A204.1 (cell line): ENCODE results near the gene MED15.
"Not testable (repeated sequence)": the region's sequence is repeated elsewhere in the genome, so short reads cannot be mapped to it uniquely, and the experiment has no call there.

ENCODE experiments used
- FAIRE-seq: peaks from 2 replicates; lab custom pipeline; 2012; peaks lifted over from hg19 to GRCh38; lab: Jason Lieb, UNC

Gene MED15

GRCh38 chr22:20585639-20586402 lies 78.4 kb downstream of the MED15 start:
- no peak for FAIRE-seq

- FAIRE-seq, result no peak
Measured at GRCh38 chr22:20586403-20586745, 79.0 kb downstream of the MED15 start.

- FAIRE-seq, result no peak
Measured at GRCh38 chr22:20587206-20587958, 80.0 kb downstream of the MED15 start.

GRCh38 chr22:20588092-20588842 lies 80.9 kb downstream of the MED15 start:
- FAIRE-seq, result no peak

GRCh38 chr22:20588843-20589581 lies 81.6 kb downstream of the MED15 start:
- FAIRE-seq, result no peak

GRCh38 chr22:20589614-20590476 lies 82.4 kb downstream of the MED15 start:
- no peak for FAIRE-seq

GRCh38 chr22:20590477-20591294 lies 83.3 kb downstream of the MED15 start:
- no peak for FAIRE-seq

- FAIRE-seq, result no peak
Measured at GRCh38 chr22:20591295-20591645, 83.9 kb downstream of the MED15 start.

- FAIRE-seq, result no peak
Measured at GRCh38 chr22:20591660-20592310, 84.4 kb downstream of the MED15 start.

GRCh38 chr22:20594038-20594437 lies 86.6 kb downstream of the MED15 start:
- not testable (repeated sequence) for FAIRE-seq

- FAIRE-seq, result not testable (repeated sequence)
Measured at GRCh38 chr22:20594486-20594885, 87.1 kb downstream of the MED15 start.

GRCh38 chr22:20595461-20595860 lies 88.1 kb downstream of the MED15 start:
- FAIRE-seq, result no peak

GRCh38 chr22:20599117-20599516 lies 91.7 kb downstream of the MED15 start:
- FAIRE-seq, result no peak

GRCh38 chr22:20600137-20600673 lies 92.8 kb downstream of the MED15 start:
- FAIRE-seq, result no peak

GRCh38 chr22:20601308-20601707 lies 93.9 kb downstream of the MED15 start:
- FAIRE-seq, result no peak

GRCh38 chr22:20602609-20603164 lies 95.3 kb downstream of the MED15 start:
- no peak for FAIRE-seq

- FAIRE-seq, result no peak
Measured at GRCh38 chr22:20604092-20604747, 96.8 kb downstream of the MED15 start.

GRCh38 chr22:20604776-20605221 lies 97.4 kb downstream of the MED15 start:
- FAIRE-seq, result no peak

- FAIRE-seq, result no peak
Measured at GRCh38 chr22:20605328-20605727, 97.9 kb downstream of the MED15 start.
